Myocyte (in vitro differentiated cells): ENCODE data around the gene UBE2H. TPM values are rescaled to one million over a fixed set of nuclear protein-coding genes. Genes with fewer than 3 reads are reported as not detected.
"Not testable (repeated sequence)": the region's sequence is repeated elsewhere in the genome, so short reads cannot be mapped to it uniquely, and the experiment has no call there.

Experiments
- DNase-seq: peaks from one replicate; pipeline ENCODE4 v3.0.0-alpha.2; 2012; ENCODE audit warnings: low read depth
- total RNA-seq: library from RNA; depleted of rRNA; stranded (reverse); fragments of >200 nt; gene quantifications from 2 replicates; pipeline ENCODE4 v1.2.3, GENCODE V29; 2014

The UBE2H gene
- total RNA-seq, 1 donor from 2014 or later, result 128 TPM

DNA sequence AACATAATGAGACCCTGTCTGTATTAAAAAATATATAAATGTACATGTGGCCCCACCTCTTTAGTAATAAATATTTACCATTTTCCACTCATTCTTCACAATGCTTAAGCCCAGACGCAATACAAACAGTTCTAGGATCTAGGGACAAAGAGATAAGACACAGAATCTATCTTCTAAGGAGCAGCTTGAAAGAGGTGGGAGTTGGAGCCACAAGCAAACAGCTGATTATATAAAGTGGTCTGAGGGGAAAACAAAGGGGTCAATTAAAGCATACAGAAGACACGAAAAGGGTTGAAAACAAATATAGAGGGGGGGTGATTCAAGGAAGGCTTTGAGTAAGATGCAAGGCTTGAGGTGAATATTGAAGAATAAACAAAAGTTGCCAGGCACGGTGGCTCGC is 43.1 kb downstream of the UBE2H start:
- no peak for DNase-seq

DNA sequence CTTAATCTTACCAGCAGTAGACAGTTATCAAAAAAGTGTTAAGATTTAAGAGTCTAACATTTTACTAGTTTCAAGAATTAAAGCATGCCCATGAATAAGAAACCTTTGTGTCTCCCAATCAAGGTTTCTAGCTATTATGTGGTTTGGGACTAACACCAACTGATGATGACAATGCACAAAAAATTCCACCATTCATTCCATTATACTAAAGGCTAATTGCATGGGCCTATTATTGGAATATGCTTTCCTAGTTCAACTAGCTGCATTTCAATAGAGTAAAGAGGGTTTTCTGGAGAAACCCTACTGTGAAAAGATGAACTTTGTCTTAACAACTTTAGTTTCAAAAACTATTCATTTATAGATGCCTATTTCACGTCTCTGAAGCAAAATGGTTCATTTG is 44.6 kb downstream of the UBE2H start:
- DNase-seq, result no peak

DNA sequence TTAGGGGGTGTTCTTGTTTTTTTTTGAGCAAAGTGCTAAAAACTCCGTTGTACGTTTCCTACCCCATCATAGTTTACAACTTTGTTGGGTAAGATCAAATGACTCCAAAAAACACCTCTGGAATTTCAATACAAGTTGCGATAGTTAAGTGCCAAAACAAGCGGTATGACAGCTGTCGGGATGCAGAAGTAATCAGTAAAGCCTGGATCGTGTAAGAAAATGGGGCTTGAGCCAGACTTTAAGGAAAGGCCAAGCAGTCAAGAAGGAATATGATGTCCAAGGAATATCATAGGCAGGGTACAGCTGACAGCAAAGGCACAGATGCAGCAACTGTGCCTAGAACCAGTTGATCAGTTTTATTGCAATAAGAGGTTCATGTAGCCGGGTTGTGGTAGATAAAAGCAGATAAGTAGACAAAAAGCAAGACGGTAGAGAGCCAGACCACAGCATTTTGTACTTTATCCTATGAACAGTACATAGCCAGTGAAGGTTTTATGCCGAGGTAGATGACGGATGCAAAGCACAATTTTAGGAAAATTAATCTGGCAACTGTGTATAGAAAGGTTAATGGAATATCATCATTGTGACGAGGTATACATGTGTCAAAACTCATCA is 45.5 kb downstream of the UBE2H start:
- no peak for DNase-seq

DNA sequence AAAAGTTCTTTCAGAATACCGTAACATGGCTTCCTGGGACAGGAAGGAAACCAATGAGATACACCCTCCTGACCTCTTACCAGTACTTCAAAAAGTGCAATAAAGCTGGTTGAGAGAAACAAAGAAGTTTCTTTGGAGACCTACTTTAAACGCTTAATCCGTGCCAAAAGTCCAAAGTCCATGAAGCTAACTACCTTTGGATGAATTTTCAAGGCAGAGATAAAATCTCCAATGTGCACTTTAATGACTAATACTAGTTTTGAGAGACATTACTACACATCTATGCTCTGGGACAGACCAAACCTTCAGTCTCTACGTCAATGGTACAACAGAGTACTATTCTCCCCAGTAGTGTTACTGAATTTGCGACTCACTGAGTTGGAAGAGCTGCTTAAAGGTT is 46.1 kb downstream of the UBE2H start:
- DNase-seq, result no peak

DNA sequence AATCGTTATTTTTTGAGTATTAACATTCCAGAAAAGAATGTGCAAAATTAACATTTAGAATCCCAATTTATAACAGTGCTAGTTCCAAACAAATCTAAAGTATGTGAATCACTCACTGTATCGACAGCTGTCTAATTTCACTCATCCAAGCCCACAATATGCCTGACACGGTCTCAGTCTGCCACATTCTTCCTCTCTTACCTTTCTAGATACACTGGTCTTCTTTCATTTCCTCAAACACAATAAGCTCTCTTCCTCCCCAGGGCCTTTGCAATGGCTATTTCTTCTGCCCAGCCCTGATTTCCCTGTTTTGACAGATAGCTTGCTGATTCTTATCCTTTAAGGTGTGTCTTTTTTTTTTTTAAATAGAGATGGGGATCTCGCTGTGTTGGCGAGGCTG is 48.8 kb downstream of the UBE2H start:
- DNase-seq, result peak; percentile 38

DNA sequence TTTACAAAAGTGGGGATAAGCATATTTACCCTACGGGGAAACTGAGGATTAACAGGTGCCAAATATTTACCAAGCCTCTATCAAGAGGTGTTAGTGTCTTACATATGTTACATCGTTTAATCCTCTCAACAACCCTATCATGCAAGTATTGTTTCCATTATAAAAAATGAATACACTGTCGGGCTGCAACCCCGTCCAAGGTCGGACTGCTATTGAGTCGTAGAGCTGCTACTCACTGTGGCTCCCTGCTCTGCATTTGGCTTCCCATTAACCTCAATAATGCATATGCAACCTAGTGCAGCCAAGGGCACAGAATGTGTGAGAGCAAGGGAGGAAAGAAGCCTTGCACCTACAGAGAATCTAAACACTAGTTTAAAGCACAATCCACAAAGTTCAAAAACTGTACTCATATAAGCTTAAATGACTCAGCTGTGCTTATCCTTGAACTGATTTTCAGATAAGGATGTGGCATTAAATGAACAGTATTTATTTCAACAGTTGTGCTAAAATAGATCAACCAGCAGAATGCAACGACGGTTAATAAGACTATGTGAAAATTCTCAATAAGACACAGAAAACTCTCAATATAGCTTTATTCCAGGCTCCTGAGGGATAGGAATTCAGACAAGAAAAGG is 49.9 kb downstream of the UBE2H start:
- DNase-seq, result no peak

DNA sequence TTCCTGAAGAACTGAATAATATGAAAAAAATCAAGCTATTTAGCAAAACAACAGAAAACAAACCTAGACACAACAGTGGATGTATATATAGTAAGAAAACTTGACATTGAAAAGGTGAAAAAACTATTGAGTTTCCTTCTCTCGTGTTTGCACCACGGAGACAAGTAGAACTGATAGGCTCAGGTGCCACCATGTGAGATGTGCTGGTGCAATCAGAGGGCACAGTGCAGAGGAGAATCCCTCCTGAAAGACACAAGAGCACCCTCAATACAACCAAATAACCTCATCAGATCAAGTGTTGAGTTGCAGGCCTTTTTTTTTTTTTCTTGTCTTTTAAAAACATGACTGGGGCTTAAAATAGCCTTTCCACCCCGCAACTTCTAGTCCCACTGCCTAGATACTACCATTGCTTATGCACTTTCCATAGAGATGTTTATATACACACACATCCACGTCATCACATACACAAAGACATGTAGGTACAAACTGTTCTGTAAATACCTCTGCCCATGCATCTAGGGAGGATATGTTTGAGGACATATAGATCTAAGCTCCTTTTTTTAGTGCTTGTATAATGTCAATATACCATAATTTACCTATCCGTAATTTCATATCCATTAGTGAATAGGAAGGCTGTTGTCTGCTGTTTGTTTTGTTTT is 54.1 kb downstream of the UBE2H start:
- no peak for DNase-seq

DNA sequence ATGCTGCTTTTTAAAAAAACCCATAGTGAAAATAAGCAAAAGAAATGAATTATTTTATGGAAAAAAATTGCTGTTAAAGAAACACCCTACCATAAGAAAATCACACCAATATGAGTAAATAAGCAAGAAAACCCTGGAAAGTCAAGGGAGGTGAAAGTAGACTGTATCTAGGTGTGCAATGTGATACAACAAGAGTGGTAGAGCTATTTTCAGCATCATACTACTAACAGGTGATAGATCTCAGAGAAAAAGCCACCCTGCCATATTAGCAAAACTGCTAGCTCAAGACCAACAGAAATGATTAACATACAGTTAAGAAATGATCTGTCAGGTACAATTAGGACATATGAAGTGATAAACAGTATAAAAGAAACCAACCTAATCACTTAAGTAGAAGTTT is 54.8 kb downstream of the UBE2H start:
- no peak for DNase-seq

DNA sequence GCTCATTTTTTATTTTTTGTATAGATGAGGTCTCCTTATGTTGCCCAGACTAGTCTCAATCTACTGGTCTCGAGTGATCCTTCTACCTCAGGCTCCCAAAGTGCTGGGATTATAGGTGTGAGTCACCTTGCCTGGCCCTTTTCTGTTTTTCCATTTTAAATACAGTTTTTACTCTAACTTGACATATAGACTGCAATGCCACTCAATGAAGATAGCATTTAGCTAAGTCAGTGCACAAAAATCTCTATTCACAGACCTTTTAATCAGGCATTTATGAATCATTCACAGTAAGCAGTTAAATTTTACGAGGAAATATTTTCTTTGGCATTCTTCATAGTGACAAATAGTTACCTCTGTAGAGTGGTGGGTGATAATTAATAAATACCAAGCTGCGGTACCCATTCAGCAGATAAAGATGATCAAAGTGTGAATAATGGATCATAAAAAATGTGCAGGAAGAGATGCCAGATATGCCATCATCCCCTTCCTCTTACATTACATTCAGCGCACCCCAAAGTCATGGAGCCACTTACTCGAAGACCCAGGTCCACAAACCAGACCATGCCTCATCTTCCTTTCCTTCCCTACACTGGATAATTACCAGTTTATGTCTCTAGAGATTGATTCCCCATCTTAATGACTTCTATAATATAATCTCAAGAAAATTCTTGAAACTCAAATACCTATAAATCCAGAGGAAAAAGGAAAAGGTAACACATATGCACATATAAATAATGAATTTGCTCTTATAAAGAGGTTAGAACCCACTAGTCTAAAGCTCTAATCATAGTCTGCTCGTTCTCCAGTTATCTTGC is 56.0 kb downstream of the UBE2H start:
- DNase-seq, result no peak

DNA sequence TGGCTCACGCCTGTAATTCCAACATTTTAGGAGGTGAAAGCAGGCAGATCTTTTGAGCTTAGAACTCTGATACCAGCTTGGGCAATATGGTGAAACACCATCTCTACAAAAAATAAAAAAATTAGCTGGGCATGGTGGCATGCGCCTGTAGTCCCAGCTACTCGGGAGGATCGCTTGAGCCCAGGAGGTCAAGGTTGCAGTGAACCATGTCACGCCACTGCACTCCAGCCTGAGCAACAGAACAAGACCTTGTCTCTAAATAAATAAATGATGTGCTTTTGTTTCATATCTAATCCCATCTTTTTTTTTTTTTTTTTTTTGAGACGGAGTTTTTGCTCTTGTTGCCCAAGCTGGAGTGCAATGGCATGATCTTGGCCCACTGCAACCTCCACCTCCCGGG is 58.6 kb downstream of the UBE2H start:
- DNase-seq, result not testable (repeated sequence)

DNA sequence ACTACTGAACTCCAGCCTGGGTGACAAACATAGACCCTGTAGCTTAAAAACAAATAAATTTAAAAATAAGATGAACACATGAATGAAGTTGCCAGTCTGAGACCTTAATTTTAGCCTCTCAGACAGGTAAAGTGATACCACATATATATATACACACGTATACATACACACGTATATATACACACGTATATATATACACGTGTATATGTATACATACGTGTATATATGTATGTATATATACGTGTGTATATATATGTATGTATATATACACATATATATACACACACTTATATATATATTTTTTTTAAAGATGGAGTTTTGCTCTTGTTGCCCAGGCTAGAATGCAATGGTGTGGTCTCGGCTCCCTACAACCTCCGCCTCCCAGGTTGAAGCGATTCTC is 62.7 kb downstream of the UBE2H start:
- DNase-seq, result no peak

DNA sequence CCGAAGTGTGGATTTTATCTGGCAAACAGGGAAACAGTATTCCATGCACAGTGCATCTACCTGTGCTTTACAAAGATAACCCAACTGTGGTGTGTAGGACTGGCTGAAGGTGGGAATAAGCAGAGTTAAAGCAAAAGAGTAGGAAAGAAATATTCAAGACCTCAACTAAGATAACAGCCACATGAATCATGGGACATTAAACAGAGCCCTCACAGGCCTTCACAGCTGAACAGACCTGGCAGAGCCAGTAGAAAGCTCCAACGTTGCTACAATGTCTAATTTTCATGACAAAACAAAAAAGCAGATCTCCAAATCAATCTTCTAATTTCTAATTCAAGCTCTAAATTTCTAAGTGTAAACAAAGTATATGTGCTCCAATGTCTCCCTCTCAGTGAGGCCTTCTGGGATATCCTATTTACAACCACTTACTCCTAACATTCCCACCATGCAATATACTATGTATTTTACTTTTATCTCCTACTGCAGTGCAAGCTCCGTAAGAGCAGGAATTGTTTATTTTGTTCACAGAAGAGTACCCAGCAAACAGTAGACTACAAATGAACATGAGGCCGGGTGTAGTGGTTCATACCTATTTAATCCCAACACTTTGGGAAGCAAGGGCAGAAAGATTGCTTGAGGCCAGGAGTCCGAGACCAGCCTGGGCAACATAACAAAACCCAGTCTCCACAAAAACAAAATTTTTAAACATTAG is 63.5 kb downstream of the UBE2H start:
- DNase-seq, result no peak

DNA sequence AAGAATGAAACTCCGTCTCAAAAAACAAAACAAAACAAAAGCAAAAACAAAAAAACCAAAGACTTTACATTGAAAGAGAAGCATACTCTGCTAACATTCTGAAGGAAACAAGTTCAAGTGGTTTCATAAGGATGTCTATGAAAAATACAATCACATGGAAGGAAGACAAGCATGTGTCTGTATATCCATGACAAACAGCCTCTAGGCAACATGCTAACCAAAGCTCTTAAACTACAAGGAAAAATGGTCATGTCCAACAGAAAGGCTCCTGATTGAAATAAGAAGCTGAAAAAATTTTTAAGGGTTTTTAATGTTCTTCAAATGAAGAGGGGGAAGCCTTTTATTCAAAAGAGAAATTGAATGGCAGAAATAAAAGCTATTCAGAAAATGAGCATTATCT is 64.9 kb downstream of the UBE2H start:
- DNase-seq, result no peak

DNA sequence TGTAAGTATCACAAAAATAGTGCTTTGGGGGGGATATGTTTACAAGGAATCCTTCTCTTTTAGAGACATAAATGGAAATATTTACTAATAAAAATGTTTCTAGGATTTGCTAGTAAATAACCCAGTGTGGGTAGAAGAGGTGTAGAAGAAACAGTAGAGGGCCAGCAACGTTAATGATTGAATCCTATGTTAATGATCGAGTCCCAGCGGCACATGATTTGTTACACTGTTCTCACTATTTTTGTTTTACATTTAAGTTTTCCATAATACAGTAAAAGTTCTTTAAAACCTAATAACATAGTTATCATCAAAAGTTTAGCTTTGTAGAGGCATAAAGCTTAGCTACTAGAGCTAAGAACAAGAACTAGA is 66.0 kb downstream of the UBE2H start:
- no peak for DNase-seq

DNA sequence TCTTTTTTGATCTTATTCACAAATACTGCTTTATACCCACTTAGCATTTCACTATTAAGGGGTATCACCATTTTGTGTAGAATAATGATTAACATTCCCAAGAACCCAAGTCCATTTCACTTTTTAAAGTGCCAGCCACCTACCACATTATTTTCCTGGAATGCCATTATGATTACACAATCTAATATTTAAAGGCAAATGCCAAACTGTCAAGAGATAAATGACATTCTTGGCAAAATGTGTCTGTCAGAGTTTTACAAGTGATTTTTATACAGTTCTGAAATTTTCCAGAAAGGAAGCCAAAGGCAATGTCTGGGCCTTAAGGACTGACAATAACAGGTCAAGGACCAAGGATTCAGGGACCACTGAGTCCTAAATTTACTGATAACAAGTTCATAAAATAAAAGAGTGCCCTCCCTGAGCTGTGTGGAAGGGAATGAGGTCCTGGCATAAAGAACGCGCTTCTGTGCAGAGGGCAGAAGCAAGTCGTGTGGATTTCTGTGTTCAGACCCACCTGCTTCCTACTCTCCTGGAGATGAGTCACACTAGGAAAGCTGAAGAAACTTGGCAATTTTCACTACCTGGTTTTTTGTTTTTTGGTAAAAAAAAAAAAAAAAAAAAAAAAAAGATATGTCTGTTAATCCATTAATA is 66.5 kb downstream of the UBE2H start:
- DNase-seq, result no peak

DNA sequence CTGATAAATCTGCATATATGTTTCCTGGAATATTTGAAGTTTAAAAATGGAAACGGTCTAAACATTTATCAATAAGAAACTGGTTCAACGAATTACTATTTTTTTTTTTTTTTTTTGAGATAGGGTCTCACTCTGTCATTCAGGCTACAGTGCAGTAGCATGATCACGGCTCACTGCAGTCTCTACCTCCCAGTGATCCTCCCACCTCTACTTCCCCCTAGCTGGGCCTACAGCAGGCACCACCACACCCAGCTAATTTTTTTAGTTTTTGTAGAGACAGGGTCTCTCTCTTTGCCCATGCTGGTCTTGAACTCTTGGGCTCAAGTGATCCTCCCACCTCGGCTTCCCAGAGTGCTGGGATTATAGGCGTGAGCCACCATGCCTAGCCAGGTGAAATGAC is 68.3 kb downstream of the UBE2H start:
- no peak for DNase-seq

DNA sequence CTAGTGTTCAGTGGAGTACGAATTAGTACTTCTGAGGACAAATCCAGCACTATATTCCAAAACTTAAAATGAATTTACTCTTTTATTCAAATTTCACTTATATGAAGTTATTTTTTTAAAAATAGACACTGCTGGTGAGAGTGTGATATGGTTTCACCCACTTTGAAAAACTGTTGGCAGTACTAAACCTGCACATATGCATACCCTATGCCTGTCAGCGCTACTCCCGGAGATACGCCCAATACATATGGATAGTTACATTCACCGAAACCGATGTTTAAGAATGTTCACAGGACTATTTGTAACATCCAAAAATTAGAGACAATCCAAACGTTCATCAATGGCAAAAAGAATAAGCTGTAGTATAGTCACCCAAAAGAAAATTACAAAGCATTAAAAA is 69.6 kb downstream of the UBE2H start:
- no peak for DNase-seq

DNA sequence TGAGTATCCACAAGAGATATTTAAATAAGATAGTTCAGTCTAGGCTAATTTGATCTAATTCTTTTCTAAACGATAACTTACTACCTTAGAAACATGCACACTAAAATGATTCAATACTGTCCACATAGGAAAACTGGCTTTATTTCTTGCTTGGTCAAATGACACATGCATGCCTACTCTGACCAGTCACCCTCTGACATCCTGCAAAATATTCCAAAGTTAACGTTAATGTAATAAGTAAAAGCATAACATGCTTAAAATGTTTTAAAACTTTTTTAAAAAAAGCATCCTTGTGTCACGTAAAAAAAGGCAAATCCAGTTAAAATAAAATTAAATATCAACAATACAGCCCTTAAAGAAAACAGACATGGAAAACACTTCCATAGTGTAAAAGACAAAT is 70.2 kb downstream of the UBE2H start:
- no peak for DNase-seq

DNA sequence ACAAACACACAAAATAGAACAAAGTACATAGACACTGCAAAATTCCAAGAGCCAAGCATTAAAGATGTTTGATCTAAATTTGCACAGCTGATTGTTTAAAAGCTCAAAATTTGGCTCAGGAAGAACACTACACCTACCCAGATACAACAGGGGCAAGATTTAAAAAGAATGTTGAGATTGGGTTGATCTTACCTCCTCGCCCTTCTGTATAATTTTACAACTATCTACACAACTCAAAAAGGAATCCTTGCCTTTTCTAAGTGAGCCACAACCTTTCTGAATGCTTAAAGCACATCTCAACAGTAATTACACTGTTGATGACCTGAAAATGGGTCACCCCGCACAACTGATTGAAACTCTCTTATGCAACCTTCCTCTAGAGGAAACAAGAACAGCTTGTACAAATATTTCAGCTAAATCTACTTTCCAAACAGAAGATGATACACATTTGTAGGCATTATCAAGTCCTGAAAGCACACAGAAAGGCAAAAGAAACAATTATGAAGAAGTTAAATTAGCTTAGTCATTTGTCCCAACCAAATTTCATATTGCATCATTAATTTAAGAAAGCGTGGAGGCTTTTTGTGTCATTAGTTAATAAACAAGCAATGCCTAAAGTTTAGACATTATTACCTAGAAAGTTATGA is 75.5 kb downstream of the UBE2H start:
- DNase-seq, result no peak

DNA sequence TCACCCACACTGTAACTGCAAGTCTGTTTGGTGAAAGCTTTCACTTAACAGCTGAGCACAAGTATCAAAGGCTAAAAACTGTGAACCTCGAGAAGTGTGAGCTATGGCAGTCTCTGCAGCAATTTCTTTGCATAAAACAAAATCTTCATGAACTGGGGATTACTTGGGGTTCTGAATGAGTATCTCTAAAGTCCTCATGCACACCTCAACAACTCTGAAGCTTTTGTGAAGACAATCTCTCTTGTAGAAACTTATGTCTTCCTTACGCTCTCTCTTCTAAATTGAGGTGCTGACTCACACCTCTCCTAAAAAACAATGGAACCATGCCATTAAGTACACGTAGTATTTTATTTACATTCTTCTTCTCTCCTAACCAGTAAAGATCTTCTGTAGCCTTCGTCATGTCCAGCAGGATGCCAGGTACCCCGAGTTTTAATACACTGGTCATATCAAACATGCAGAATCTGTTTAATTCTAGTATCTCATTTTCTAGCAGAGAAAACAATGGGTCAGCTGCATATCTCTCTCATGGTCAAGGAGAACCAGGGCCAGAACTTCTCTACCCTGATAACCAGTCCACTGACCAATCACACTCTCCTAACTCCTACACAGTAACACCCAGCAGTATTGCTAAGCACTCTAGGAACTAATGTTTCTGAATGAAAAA is 76.9 kb downstream of the UBE2H start:
- DNase-seq, result peak; percentile 43
